Liver (tissue), 3 donors: Measurements from ENCODE around the gene NCAPH2.
A peak's percentile ranks its signal among the peaks of the same experiment; 100 is the strongest.

Experiments used
- GABPA ChIP-seq, 2 donors: IDR thresholded peaks in 1 of 2; conservative IDR thresholded peaks in 1 of 2; 2 replicates each; pipeline ENCODE4 v1.6.1; 2016; ENCODE audit warnings: antibody characterized with exemption in 2 of 2, mild to moderate bottlenecking in 1 of 2, moderate library complexity in 1 of 2
- NR2F2 ChIP-seq: IDR thresholded peaks from 2 replicates; pipeline ENCODE4 v1.6.1; 2016; ENCODE audit warnings: antibody characterized with exemption
- RAD21 ChIP-seq, 2 donors: IDR thresholded peaks; 2 replicates each; pipeline ENCODE4 v1.6.1; 2016; ENCODE audit warnings: antibody characterized with exemption in 2 of 2, mild to moderate bottlenecking in 2 of 2
- TF ChIP-seq, protein P1 (sequence below): fragments of 150-350 bp; IDR thresholded peaks from 2 replicates; pipeline ENCODE4 v1.5.1; 2017; ENCODE audit warnings: improper control_type of control experiment, low read depth, low read length; ENCODE audit not compliant: missing input control
- TF ChIP-seq, protein P2 (sequence below): IDR thresholded peaks from 2 replicates; pipeline ENCODE4 v1.6.1; 2016; ENCODE audit warnings: antibody characterized with exemption, mild to moderate bottlenecking
- donor health status: healthy.
- donor health status: healthy.

DNA sequence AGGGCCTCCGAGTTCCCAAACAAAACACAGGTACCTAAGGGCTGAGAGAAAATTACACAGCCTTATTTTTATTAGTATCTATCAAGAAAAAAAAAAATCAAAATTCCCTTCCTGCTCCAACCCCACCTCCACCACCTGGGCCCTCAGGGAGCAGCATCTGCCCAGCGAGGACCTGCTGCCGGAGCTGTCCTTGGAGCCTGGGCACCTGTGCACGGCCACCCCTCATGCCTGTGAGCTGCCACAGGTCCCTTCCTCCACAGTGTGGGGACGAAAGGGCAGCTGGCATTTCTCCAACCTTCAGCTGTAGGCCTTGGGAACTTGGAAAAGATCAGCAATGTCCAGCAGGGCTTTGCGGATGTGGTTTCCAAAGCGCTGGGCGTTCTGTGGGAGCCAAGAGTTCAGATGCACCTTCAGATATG lies 61.0 kb downstream of the NCAPH2 start:
- TF ChIP-seq, protein P1, sequence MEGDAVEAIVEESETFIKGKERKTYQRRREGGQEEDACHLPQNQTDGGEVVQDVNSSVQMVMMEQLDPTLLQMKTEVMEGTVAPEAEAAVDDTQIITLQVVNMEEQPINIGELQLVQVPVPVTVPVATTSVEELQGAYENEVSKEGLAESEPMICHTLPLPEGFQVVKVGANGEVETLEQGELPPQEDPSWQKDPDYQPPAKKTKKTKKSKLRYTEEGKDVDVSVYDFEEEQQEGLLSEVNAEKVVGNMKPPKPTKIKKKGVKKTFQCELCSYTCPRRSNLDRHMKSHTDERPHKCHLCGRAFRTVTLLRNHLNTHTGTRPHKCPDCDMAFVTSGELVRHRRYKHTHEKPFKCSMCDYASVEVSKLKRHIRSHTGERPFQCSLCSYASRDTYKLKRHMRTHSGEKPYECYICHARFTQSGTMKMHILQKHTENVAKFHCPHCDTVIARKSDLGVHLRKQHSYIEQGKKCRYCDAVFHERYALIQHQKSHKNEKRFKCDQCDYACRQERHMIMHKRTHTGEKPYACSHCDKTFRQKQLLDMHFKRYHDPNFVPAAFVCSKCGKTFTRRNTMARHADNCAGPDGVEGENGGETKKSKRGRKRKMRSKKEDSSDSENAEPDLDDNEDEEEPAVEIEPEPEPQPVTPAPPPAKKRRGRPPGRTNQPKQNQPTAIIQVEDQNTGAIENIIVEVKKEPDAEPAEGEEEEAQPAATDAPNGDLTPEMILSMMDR = no peak
- TF ChIP-seq RAD21 (IDR thresholded peaks at IDR 0.05) = peak in 1 of 2 donors; percentile 63
- peak in 1 of 2 donors; percentile 70 for TF ChIP-seq GABPA (IDR thresholded peaks at IDR 0.05 in 1 of 2, conservative IDR thresholded peaks at IDR 0.05 in 1 of 2)
- no peak for TF ChIP-seq NR2F2
- TF ChIP-seq, protein P2, sequence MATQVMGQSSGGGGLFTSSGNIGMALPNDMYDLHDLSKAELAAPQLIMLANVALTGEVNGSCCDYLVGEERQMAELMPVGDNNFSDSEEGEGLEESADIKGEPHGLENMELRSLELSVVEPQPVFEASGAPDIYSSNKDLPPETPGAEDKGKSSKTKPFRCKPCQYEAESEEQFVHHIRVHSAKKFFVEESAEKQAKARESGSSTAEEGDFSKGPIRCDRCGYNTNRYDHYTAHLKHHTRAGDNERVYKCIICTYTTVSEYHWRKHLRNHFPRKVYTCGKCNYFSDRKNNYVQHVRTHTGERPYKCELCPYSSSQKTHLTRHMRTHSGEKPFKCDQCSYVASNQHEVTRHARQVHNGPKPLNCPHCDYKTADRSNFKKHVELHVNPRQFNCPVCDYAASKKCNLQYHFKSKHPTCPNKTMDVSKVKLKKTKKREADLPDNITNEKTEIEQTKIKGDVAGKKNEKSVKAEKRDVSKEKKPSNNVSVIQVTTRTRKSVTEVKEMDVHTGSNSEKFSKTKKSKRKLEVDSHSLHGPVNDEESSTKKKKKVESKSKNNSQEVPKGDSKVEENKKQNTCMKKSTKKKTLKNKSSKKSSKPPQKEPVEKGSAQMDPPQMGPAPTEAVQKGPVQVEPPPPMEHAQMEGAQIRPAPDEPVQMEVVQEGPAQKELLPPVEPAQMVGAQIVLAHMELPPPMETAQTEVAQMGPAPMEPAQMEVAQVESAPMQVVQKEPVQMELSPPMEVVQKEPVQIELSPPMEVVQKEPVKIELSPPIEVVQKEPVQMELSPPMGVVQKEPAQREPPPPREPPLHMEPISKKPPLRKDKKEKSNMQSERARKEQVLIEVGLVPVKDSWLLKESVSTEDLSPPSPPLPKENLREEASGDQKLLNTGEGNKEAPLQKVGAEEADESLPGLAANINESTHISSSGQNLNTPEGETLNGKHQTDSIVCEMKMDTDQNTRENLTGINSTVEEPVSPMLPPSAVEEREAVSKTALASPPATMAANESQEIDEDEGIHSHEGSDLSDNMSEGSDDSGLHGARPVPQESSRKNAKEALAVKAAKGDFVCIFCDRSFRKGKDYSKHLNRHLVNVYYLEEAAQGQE = no peak
